GM12892 (cell line): ENCODE results near the gene SMPX.

Experiments
- DNase-seq: peaks from one replicate; pipeline ENCODE4 v3.0.0; 2011; ENCODE audit not compliant: insufficient read length
- FAIRE-seq: peaks from 2 replicates; lab custom pipeline; 2011; peaks lifted over from hg19 to GRCh38; lab: Jason Lieb, UNC
- POLR2A ChIP-seq: IDR thresholded peaks from 2 replicates; pipeline ENCODE4 v1.6.1; 2011; ENCODE audit warnings: low read depth, low read length, control low read depth
- POLR2AphosphoS5 ChIP-seq: IDR thresholded peaks from 2 replicates; pipeline ENCODE4 v1.6.1; 2011; ENCODE audit warnings: low read depth, low read length, control low read depth
- TAF1 ChIP-seq: IDR thresholded peaks from 2 replicates; pipeline ENCODE4 v1.6.1; 2011; ENCODE audit warnings: low read depth, mild to moderate bottlenecking, control low read depth, low read length, borderline replicate concordance

SMPX gene

DNA sequence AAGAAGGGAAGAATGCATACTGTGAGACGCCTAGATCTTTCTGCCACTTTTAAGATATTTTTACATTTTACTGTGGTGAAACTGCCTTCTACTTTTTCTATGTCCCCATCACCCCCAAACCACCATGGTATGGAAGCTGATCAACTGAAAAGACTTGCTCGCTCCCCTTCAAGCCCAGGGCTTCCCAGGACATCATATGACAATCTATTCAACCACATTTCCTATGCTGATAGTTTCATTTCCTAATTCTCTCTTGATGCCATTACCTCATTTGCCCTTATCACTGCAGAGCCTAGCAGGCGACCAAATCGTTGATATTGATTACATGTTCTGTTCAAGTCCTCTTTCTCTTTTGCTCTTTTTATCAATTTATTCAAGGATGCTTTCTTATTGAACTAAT, 59.6 kb downstream of the SMPX start:
- FAIRE-seq (no peak), DNase-seq (no peak)

GRCh38 chrX:21691512-21692018, 66.4 kb downstream of the SMPX start:
- FAIRE-seq: no peak
- TF ChIP-seq POLR2A: no peak
- no peak for DNase-seq

More for the DNA sequence above, 59.6 kb downstream of the SMPX start:
- TF ChIP-seq TAF1 (no peak), POLR2A (no peak), POLR2AphosphoS5 (no peak)

DNA sequence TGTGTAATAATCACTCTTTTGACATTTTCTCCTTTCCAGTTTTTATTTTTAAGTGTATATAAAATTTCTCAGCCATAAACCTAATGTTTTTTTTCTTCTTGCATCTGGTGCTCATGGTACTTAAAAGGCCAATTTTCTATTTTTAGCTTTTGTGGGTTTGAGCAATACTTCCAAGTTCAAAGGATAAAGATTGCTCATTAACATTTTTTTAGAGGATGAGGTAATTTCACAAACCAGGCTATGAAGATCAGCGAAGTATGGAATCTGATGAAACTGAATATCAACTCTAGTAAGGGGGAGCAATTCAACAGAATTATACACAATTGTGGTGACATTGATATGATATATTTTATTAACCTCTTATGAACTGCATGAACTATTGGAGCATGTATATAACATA, 74.0 kb downstream of the SMPX start:
- FAIRE-seq: no peak
- no peak for TF ChIP-seq TAF1
- no peak for TF ChIP-seq POLR2AphosphoS5
- no peak for TF ChIP-seq POLR2A
- no peak for DNase-seq

DNA sequence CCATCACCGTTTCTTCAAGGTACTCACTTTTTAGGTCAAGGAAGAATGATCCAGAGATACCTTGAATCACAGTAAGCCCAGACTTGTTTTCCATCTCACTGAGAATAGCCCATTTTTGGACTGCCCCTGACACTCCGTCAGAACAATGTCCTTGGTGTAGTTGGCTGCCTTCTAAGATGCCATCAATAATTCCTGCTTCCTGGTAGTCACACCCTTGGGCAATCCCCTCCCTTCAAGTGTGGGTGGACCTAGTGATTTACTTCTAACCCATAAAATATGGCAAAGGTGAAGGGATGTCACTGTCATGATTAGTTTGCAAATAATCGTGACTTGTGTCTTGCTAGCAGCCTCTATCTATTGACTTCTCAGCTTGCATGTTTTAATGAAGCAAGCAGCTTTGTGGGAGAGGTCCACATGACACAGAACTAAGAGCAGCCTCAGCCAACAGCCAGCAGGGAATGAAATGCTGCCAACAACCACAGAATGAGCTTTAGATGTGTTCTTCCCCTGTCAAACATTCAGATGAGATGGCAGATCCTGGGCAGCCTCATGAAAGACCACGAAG, 79.8 kb downstream of the SMPX start:
- no peak for TF ChIP-seq POLR2AphosphoS5
- no peak for TF ChIP-seq POLR2A
- no peak for TF ChIP-seq TAF1
- no peak for FAIRE-seq
- DNase-seq: no peak

- no peak for TF ChIP-seq POLR2AphosphoS5
- TF ChIP-seq POLR2A: no peak
- no peak for TF ChIP-seq TAF1
- FAIRE-seq (no peak), DNase-seq (no peak)
Observed at GRCh38 chrX:21675931-21676330, 82.0 kb downstream of the SMPX start.

DNA sequence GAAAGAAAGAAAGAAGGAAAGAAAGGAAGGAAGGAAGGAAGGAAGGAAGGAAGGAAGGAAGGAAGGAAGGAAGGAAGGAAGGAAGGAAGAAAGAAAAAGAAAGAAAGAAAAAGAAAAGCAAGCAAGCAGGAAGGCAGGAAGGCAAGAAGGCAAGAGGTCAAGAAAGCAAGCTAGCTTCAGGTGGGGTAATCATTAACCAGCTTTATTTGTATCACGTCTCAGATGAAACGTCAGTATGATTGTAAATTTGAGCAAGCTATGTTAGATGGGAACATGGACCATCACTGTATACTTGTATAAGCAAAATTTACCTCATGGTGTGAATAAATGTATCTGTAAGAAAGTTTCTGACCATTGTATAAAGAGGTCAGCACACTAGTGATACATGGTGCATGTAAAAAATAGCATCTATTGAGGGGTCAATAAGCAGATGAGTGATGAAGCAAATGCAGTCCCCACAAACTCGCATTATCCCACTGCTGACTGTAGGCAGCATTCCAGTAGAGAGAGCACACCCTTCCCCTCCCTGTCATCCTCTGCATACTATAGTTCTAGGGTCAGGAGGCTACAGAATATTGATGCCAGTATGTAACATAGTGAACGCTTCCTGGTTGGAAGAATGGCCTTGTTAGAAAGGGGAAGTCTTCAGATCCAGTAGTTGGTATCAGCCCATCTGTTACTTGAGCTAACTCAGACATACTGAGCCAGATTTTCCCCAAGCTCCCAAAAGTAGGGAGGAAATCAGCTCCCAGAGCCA, 83.3 kb downstream of the SMPX start:
- FAIRE-seq (no peak), DNase-seq (no peak)
- TF ChIP-seq TAF1: no peak
- no peak for TF ChIP-seq POLR2AphosphoS5
- TF ChIP-seq POLR2A: no peak

- TF ChIP-seq POLR2AphosphoS5: no peak
- TF ChIP-seq TAF1: no peak
- no peak for TF ChIP-seq POLR2A
- FAIRE-seq (no peak), DNase-seq (no peak)
Observed at GRCh38 chrX:21666679-21667078, 91.2 kb downstream of the SMPX start.

GRCh38 chrX:21666252-21666651, 91.7 kb downstream of the SMPX start:
- no peak for FAIRE-seq
- TF ChIP-seq POLR2A (no peak), POLR2AphosphoS5 (no peak), TAF1 (no peak)
- DNase-seq: no peak

- DNase-seq (no peak), FAIRE-seq (no peak)
- TF ChIP-seq POLR2A: no peak
- TF ChIP-seq TAF1: no peak
- no peak for TF ChIP-seq POLR2AphosphoS5
Observed at GRCh38 chrX:21662761-21663160, 95.2 kb downstream of the SMPX start.

GRCh38 chrX:21661316-21661715, 96.6 kb downstream of the SMPX start:
- no peak for TF ChIP-seq POLR2A
- no peak for TF ChIP-seq TAF1
- no peak for TF ChIP-seq POLR2AphosphoS5
- FAIRE-seq: no peak
- no peak for DNase-seq

DNA sequence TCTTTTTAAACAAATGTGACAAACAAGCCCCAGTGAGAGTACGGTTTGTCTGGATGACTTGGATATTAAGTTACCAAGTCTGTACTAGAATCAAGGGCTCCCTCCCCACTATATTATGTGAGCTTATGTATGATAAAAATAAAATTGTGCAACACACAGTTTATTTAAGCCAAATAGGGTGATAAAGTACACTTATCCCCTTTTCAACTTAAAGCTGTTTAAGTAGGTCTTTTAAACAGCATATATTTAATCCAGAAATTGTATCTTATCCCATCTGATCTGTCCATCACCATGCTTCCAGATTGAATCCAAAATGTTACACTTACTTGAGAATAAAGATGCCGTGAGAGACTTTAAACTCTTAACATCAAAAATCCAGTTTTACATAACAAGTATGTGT, 97.8 kb downstream of the SMPX start:
- FAIRE-seq: no peak
- TF ChIP-seq TAF1: no peak
- no peak for TF ChIP-seq POLR2AphosphoS5
- TF ChIP-seq POLR2A: no peak
- DNase-seq: no peak

DNA sequence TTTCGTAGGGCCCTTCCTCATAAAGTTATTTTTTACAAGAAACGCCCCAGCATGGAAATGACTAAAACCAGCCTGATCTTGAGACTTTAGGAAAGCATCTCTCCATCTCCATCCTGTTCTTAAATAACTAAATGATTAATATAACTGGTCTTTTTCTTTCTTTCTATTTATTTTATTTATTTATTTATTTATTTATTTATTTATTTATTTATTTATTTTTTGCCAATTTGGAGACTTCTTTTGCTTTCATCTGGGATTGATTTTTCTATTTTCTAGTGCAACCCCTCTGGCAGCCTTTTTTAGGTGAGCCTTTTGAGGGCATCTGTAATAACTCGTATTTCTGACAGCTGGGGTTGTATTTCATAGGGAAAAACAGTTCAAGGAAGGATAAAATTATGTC, 98.6 kb downstream of the SMPX start:
- TF ChIP-seq TAF1 (no peak), POLR2AphosphoS5 (no peak), POLR2A (no peak)
- no peak for FAIRE-seq
- DNase-seq: no peak

- FAIRE-seq: no peak
Observed at GRCh38 chrX:21658746-21659145, 99.2 kb downstream of the SMPX start.

More at GRCh38 chrX:21658746-21659145, 99.2 kb downstream of the SMPX start:
- no peak for DNase-seq
- TF ChIP-seq TAF1 (no peak), POLR2A (no peak), POLR2AphosphoS5 (no peak)
